Glutamatergic neuron (in vitro differentiated cells): ENCODE data around the gene HSD17B11. TPM values are rescaled to one million over a fixed set of nuclear protein-coding genes. Genes with fewer than 3 reads are reported as not detected.
A peak's percentile ranks its signal among the peaks of the same experiment; 100 is the strongest.
"Not testable (repeated sequence)": the region's sequence is repeated elsewhere in the genome, so short reads cannot be mapped to it uniquely, and the experiment has no call there.

Experiments
- DNase-seq: peaks from one replicate; pipeline ENCODE4 v3.0.0; 2022
- H3K27ac Mint-ChIP-seq: one replicate; pipeline ENCODE4 v1.8.0; 2020; ENCODE audit warnings: mild to moderate bottlenecking, mixed read lengths, inconsistent platforms; ENCODE audit not compliant: unreplicated experiment
- H3K27me3 Mint-ChIP-seq: one replicate; pipeline ENCODE4 v1.8.0; 2020; ENCODE audit warnings: mild to moderate bottlenecking, moderate library complexity, mixed read lengths, inconsistent platforms; ENCODE audit not compliant: unreplicated experiment
- H3K36me3 Mint-ChIP-seq: one replicate; pipeline ENCODE4 v1.8.0; 2020; ENCODE audit warnings: mild to moderate bottlenecking, mixed read lengths, inconsistent platforms; ENCODE audit not compliant: unreplicated experiment
- H3K4me1 Mint-ChIP-seq: one replicate; pipeline ENCODE4 v1.8.0; 2020; ENCODE audit warnings: mild to moderate bottlenecking, low read depth, mixed read lengths, inconsistent platforms; ENCODE audit not compliant: unreplicated experiment
- H3K4me3 Mint-ChIP-seq: one replicate; pipeline ENCODE4 v1.8.0; 2020; ENCODE audit warnings: mild to moderate bottlenecking, mixed read lengths, inconsistent platforms; ENCODE audit not compliant: unreplicated experiment
- H3K9me3 Mint-ChIP-seq: one replicate; pipeline ENCODE4 v1.8.0; 2020; ENCODE audit warnings: mild to moderate bottlenecking, moderate library complexity, mixed read lengths, inconsistent platforms; ENCODE audit not compliant: unreplicated experiment
- total RNA-seq: library from RNA; stranded (reverse); fragmentation: NEBNext Ultra II Directional; extraction: Animal tissue kit (Norgen Biotek cat#: 25700); gene quantifications from one replicate; pipeline ENCODE4 v1.2.1, GENCODE V29; 2021; ENCODE audit not compliant: unreplicated experiment
- TF ChIP-seq, protein P1 (sequence below): fragments of 200-600 bp; sonication (generic); IDR thresholded peaks from one replicate; pipeline ENCODE4 v1.5.0; 2021; ENCODE audit not compliant: partially characterized antibody, unreplicated experiment

Gene HSD17B11
- total RNA-seq, 1 donor from 2014 or later: 16.2 TPM

DNA sequence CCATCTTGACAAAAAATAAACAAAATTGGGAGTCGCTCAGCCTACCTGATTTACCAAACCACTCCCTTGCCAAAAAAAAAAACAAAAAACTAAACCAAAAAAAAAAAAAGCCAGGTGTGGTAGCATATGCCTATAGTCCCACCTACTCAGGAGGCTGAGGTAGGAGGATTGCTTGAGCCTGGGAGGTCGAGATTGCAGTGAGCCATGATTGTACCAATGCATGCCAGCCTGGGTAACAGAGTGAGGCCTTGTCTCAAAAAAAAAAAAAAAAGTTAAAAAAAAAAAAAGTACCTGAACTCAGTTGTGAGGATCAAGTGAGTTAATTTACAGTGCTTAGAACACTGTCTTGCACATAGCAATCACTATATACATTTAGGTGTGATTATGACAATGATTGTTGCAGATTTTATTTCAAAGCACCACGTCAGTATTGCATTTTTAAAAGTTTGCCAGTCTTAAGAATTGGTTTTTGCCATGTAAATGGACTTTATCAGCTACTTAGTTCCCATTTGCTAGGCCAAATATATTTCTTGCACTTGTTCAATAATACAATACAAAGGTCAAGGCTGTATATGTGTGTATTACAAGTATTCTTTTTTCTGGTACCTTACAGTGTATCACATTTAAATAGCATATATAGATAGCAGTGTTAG is 36.0 kb upstream of the HSD17B11 start:
- H3K27ac Mint-ChIP-seq: no peak overlapping the region
- no peak for DNase-seq
- no peaks in the 10 kb centered on the region for H3K9me3 Mint-ChIP-seq
- H3K4me1 Mint-ChIP-seq: peaks cover 8% of the 10 kb centered on the region
- no peaks in the 10 kb centered on the region for H3K36me3 Mint-ChIP-seq
- H3K27me3 Mint-ChIP-seq: peaks cover 2% of the 10 kb centered on the region
- H3K4me3 Mint-ChIP-seq: no peak overlapping the region
- TF ChIP-seq, protein P1, sequence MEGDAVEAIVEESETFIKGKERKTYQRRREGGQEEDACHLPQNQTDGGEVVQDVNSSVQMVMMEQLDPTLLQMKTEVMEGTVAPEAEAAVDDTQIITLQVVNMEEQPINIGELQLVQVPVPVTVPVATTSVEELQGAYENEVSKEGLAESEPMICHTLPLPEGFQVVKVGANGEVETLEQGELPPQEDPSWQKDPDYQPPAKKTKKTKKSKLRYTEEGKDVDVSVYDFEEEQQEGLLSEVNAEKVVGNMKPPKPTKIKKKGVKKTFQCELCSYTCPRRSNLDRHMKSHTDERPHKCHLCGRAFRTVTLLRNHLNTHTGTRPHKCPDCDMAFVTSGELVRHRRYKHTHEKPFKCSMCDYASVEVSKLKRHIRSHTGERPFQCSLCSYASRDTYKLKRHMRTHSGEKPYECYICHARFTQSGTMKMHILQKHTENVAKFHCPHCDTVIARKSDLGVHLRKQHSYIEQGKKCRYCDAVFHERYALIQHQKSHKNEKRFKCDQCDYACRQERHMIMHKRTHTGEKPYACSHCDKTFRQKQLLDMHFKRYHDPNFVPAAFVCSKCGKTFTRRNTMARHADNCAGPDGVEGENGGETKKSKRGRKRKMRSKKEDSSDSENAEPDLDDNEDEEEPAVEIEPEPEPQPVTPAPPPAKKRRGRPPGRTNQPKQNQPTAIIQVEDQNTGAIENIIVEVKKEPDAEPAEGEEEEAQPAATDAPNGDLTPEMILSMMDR: no peak

DNA sequence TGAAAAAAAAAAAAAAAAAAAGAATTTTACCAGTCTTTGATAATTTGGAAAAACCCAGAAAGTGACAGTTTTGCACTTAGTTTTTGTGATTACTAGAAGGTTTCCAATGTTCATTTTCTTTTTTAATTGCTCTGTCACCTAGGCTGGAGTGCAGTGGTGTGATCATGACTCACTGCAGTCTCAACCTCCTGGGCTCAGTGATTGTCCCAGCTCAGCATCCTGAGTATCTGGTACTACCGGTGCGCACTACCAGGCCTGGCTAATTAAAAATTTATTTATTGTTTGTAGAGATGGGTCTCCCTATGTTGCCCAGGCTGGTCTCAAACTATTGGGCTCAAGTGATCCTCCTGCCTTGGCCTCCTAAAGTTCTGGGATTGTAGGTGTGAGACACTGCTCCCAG is 34.7 kb upstream of the HSD17B11 start:
- peaks cover 8% of the 10 kb centered on the region for H3K4me1 Mint-ChIP-seq
- no peak overlapping the region for H3K4me3 Mint-ChIP-seq
- TF ChIP-seq, protein P1: no peak
- H3K9me3 Mint-ChIP-seq: no peaks in the 10 kb centered on the region
- no peaks in the 10 kb centered on the region for H3K36me3 Mint-ChIP-seq
- DNase-seq: no peak
- H3K27ac Mint-ChIP-seq: no peak overlapping the region
- peaks cover 2% of the 10 kb centered on the region for H3K27me3 Mint-ChIP-seq

DNA sequence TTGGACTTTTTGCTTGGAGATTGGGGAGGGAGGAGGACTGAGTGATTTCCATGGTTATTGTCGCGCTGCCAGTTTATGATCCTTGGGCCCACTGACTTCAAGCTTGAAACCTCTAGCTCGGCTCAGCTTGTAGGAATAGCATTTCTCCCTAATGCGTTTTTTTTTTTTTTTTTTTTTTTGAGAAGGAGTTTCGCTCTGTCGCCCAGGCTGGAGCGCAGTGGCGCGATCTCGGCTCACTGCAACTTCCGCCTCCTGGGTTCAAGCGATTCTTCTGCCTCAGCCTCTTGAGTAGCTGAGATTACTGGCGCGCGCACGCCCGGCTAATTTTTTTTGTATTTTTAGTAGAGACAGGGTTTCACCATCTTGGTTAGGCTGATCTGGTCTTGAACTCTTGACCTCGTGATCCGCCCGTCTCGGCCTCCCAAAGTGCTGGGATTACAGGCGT is 33.1 kb upstream of the HSD17B11 start:
- H3K27me3 Mint-ChIP-seq, DNase-seq, H3K36me3 Mint-ChIP-seq, H3K27ac Mint-ChIP-seq, H3K9me3 Mint-ChIP-seq, H3K4me1 Mint-ChIP-seq: not testable (repeated sequence)
- H3K4me3 Mint-ChIP-seq: peak overlapping the region; percentile 87

DNA sequence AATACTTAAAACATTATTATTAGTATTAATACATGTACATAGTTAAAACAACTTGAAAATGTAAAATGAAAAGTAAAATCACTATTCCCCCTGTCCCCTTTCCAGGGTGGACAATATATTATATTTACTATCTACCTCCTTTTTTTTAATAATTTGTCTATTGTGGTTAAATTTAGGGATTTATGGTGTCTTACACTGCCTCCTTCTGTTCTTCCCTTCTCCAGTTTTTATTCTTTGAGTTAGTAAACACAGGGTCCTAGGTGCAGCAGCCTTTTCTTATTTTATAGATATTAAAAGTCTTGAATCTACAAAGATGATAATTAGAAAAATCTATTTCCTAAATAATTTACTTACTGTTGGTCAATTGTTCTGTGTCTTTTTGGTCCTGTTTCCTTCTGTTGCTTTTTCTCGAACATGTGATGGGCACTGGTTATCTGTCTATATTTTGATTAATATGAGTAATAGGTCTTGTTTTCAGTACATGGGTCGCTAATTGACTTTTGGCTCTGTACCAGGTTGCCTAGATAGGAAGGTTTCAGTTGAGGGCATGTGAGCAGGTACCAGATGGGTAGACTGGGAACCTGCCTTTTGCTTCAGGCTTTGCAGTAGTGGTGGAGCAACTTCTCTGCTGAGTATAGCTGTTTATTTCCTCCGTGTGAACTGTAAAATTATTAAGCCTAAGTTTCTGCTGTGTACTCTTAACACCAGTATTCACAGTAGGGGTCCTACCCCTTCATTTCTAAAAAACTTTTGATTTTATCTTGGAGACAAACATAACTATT is 32.5 kb upstream of the HSD17B11 start:
- DNase-seq: no peak
- TF ChIP-seq, protein P1: no peak

DNA sequence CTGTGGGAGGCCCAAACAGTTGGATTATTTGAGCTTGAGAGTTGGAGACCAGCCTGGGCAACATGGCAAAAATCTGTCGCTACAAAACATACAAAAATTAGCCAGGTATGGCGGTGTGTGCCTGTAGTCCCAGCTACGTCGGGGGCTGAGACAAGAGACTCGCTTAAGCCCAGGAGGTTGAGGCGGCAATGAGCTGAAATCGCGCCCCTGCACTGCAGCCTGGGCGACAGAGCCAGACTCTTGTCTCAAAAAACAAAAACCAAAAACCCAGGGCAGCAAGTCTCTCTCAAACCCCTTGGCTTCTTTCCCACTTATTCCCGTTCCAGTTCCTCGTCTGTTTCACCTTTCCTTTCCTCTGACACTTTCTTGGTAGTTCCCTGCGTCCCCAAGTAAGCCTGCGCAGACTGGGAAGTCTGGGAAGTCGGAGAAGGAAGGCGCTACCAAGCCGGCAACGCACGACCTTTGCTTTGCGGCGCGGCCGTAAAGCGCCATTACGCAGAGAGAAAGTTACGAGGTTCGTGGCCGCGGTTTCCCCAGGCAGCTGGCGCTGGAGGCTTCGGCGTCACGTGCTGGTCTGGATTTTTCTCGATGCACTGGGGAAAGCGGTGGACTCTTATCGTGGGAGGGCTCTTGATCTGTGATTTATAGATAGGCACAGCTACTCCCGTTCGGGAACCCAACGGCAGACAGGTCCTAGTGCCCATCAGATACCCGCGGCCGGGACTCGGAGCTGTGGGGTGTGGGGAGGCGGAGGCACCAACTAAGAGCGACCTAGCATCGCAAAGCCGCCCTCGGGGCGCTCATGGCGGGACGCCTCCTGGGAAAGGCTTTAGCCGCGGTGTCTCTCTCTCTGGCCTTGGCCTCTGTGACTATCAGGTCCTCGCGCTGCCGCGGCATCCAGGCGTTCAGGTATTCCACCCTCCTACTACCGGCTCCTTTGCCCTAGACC is 31.4 kb upstream of the HSD17B11 start, which contains the start of gene NUDT9:
Gene NUDT9, plus strand, starts transcription at position 470 of the 949 bp plus-strand sequence. Its CDS starts 333 bp downstream, at position 803.
- no peaks in the 10 kb centered on the region for H3K36me3 Mint-ChIP-seq
- TF ChIP-seq, protein P1: no peak
- DNase-seq: peak; percentile 95
- H3K27me3 Mint-ChIP-seq: peaks cover 2% of the 10 kb centered on the region
- no peaks in the 10 kb centered on the region for H3K9me3 Mint-ChIP-seq
- peaks cover 8% of the 10 kb centered on the region for H3K4me1 Mint-ChIP-seq
- H3K27ac Mint-ChIP-seq: peak within 1 kb of the TSS; percentile 95
- H3K4me3 Mint-ChIP-seq: peak within 1 kb of the TSS; percentile 96

More for the DNA sequence above, 32.5 kb upstream of the HSD17B11 start:
- Mint-ChIP-seq H3K27me3 (peaks cover 2% of the 10 kb centered on the region), H3K27ac (no peak overlapping the region), H3K9me3 (no peaks in the 10 kb centered on the region), H3K4me3 (peak overlapping the region; percentile 96), H3K4me1 (peaks cover 8% of the 10 kb centered on the region), H3K36me3 (no peaks in the 10 kb centered on the region)
